Measurements from ENCODE around the gene KANK2. TPM values are rescaled to one million over a fixed set of nuclear protein-coding genes. Genes with fewer than 3 reads are reported as not detected.

KANK2 gene
- total RNA-seq, 4 donors from 2014 or later = 41.9 to 283 (median 68.4) TPM

GRCh38 chr19:11194656-11195558 is 2.4 kb downstream of the KANK2 start:
- H3K27me3 ChIP-seq = no peaks in the 10 kb centered on the region
- H3K4me1 ChIP-seq = peaks cover 0 to 47% (median 5%) of the 10 kb centered on the region in 4 donors
- H3K9me3 ChIP-seq = no peaks in the 10 kb centered on the region
- TF ChIP-seq POLR2A (IDR thresholded peaks at IDR 0.05) = no peak
- TF ChIP-seq CTCF (IDR thresholded peaks at IDR 0.05) = no peak
- peak overlapping the region in 3 of 4 donors; percentile 53 to 93 (median 64) for H3K27ac ChIP-seq
- H3K4me3 ChIP-seq = peak overlapping the region in 3 of 4 donors; percentile 7 to 77 (median 35)
- H3K36me3 ChIP-seq = peaks cover 0 to 22% (median 0%) of the 10 kb centered on the region in 3 donors
- no peak for DNase-seq

DNA sequence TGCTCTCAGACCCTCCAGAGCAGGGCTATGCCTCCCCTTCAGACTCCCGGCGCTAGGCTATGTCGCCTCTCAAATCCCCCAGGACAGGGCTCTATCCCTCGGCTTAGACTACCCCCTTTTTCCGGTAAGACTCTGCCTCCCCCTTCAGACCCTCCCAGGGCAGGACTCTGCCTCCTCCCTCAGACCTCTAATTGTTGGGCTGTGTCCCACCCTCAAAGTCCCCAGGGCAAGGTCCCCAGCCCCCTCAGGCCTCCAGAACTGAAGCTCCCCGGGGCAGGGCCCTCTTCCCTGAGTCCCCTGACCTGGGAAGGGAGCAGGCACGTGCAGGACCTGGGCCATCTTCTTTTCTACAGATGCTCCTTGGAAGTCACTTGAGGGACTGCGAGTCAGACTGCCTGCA is 3.2 kb downstream of the KANK2 start:
- peak overlapping the region in 2 of 4 donors; percentile 7 to 77 for H3K4me3 ChIP-seq
- no peak for TF ChIP-seq POLR2A (IDR thresholded peaks at IDR 0.05)
- TF ChIP-seq CTCF (IDR thresholded peaks at IDR 0.05) = no peak

DNA sequence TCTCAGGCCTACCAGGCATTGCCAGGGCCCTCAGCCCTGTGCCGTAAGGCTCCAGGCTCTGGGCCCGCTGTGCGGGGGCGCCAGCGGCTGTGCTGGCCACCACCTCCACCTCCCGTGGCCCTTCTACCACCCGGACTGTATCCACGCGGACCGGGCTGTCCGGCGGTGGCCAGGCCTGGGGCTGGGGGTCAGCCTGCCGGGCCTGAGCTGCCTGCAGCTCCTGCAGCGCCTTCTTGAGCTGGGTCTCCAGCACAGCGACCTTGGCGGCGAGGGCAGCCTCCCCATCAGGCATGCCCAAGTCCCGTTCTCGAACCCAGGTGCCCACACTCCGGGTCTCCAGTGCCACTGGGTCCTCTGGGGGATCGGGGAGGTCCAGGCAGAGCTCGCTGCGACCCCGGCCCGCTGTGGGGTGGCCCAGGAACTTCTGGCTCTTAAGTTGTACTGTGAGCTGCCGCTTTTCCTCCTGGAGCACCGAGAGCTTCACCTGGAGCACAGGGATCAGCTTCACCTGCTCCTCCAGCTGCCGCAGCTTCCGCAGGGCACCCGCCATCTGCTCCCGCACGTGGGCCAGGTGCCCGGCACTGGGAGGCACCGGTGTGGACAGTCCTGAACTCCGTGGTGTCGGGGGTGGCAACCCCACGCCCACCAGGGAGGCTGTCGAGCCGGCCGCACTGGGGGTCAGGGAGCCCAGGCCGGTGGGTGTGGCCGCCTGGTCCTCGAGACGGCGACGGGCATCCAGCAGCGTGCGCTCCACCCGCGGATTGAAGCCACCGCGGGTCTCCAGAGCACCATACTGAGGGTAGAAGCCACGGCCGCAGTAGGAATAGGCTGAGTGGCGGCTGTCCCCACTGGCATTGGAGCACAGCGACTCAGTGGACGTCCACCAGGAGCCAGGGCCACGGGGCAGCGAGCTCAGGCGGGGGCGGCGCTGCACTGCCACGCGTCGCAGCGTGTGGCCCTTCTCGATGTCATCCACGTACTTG is 4.1 kb downstream of the KANK2 start:
- Histone ChIP-seq H3K36me3 (peaks cover 0 to 22% (median 0%) of the 10 kb centered on the region in 3 donors), H3K9me3 (no peaks in the 10 kb centered on the region), H3K27ac (peak overlapping the region in 3 of 4 donors; percentile 27 to 93 (median 64)), H3K4me3 (peak overlapping the region in 1 of 4 donors; percentile 77), H3K4me1 (peaks cover 0 to 62% (median 5%) of the 10 kb centered on the region in 4 donors), H3K27me3 (no peaks in the 10 kb centered on the region)
- DNase-seq = peak in 1 of 3 donors; percentile 42
- TF ChIP-seq POLR2A (IDR thresholded peaks at IDR 0.05) (no peak), CTCF (IDR thresholded peaks at IDR 0.05) (no peak)

More for the DNA sequence above, 3.2 kb downstream of the KANK2 start:
- peaks cover 0 to 53% (median 5%) of the 10 kb centered on the region in 4 donors for H3K4me1 ChIP-seq
- no peaks in the 10 kb centered on the region for H3K27me3 ChIP-seq
- DNase-seq = no peak
- H3K36me3 ChIP-seq = peaks cover 0 to 22% (median 0%) of the 10 kb centered on the region in 3 donors
- peak overlapping the region in 3 of 4 donors; percentile 27 to 93 (median 64) for H3K27ac ChIP-seq
- H3K9me3 ChIP-seq = no peaks in the 10 kb centered on the region

DNA sequence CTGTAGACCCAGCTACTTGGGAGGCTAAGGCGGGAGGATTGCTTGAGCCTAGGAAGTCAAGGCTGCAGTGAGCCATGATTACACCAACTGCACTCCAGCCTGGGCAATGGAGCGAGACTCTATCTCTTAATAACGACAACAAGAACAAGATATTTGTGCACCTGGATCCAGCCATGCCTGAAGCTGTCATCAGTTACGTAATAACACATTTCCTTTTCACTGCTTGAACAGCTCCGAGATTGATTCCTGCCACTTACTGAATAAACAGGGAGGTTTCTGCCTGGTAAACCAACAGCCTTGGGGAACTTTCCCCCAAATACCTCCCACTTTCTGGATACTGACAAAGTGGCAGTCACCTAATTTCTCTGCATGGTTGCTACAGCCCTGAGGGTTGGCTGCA is 5.4 kb downstream of the KANK2 start:
- Histone ChIP-seq H3K4me1 (peaks cover 0 to 69% (median 1%) of the 10 kb centered on the region in 4 donors), H3K9me3 (no peaks in the 10 kb centered on the region), H3K27ac (peak overlapping the region in 1 of 4 donors; percentile 93), H3K36me3 (peaks cover 0 to 22% (median 0%) of the 10 kb centered on the region in 3 donors), H3K27me3 (no peaks in the 10 kb centered on the region), H3K4me3 (no peak overlapping the region)
- TF ChIP-seq POLR2A (IDR thresholded peaks at IDR 0.05) (no peak), CTCF (IDR thresholded peaks at IDR 0.05) (no peak)
- DNase-seq = no peak

DNA sequence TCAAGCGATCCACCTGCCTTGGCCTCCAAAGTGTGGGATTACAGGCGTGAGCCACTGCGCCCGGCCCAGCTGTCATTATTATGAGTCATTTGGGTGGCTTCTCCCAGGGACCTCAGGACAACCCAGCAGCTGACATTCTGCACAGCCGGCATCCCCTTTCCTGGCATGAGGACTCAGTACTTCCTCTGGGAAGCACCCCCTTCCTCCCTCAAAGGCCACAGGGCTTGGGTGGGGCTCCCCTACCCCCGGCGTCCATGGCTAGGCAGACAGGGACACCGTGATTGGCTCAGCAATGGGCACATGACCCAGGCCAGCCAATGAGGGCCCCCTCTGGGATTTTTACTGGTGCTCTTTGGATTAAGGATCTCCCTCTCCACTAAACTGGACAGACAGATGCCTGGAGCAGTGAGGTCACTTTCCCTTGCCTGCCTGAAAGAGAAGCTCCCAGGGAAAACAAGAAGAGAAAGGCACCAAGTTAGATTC is 6.0 kb downstream of the KANK2 start:
- Histone ChIP-seq H3K27ac (peak overlapping the region in 3 of 4 donors; percentile 42 to 93 (median 53)), H3K4me1 (peaks cover 0 to 63% (median 0%) of the 10 kb centered on the region in 4 donors), H3K36me3 (peaks cover 0 to 22% (median 0%) of the 10 kb centered on the region in 3 donors), H3K27me3 (no peaks in the 10 kb centered on the region), H3K4me3 (no peak overlapping the region), H3K9me3 (no peaks in the 10 kb centered on the region)
- TF ChIP-seq POLR2A (IDR thresholded peaks at IDR 0.05) (no peak), CTCF (IDR thresholded peaks at IDR 0.05) (no peak)
- peak in 1 of 3 donors; percentile 59 for DNase-seq

Data from Peyer's patch (tissue), 4 donors.